ENCODE data around the gene PHF13. TPM values are rescaled to one million over a fixed set of nuclear protein-coding genes. Genes with fewer than 3 reads are reported as not detected.

PHF13 gene
- total RNA-seq, 2 experiments from 2014 or later: 15.4 to 17.2 TPM

DNA sequence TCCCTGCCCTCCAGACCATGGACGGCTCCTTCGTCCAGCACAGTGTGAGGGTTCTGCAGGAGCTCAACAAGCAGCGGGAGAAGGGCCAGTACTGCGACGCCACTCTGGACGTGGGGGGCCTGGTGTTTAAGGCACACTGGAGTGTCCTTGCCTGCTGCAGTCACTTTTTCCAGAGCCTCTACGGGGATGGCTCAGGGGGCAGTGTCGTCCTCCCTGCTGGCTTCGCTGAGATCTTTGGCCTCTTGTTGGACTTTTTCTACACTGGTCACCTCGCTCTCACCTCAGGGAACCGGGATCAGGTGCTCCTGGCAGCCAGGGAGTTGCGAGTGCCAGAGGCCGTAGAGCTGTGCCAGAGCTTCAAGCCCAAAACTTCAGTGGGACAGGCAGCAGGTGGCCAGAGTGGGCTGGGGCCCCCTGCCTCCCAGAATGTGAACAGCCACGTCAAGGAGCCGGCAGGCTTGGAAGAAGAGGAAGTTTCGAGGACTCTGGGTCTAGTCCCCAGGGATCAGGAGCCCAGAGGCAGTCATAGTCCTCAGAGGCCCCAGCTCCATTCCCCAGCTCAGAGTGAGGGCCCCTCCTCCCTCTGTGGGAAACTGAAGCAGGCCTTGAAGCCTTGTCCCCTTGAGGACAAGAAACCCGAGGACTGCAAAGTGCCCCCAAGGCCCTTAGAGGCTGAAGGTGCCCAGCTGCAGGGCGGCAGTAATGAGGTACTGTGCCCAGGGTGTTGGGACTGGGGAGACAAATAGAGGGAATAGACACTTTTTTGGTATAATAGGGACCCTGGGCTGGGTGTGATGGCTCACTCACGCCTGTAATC, 32.7 kb upstream of the PHF13 start:
- Mint-ChIP-seq H3K27me3 (no peaks in the 10 kb centered on the region), H3K36me3 (ENCODE audit: low read depth) (peaks cover 5% of the 10 kb centered on the region), H3K4me1 (peaks cover 41% of the 10 kb centered on the region), H3K9me3 (no peaks in the 10 kb centered on the region), H3K27ac (peak overlapping the region; percentile 85), H3K4me3 (peak overlapping the region; percentile 83)
- peak; percentile 27 for DNase-seq
- ChIA-PET POLR2A (interaction anchor here (0.7 to 6.2 kb wide), 11 partner anchors 8 to 204 kb away, joined by 3 to 94 read pairs (median 4); partner anchors contain the start of genes KLHL21, NOL9, PHF13 and TAS1R1), CTCF (interaction anchor here (0.7 to 2.4 kb wide), 12 partner anchors 20 to 143 kb away, joined by 3 to 11 read pairs (median 4); partner anchors contain the start of genes DNAJC11, KLHL21, NOL9 and PLEKHG5)

DNA sequence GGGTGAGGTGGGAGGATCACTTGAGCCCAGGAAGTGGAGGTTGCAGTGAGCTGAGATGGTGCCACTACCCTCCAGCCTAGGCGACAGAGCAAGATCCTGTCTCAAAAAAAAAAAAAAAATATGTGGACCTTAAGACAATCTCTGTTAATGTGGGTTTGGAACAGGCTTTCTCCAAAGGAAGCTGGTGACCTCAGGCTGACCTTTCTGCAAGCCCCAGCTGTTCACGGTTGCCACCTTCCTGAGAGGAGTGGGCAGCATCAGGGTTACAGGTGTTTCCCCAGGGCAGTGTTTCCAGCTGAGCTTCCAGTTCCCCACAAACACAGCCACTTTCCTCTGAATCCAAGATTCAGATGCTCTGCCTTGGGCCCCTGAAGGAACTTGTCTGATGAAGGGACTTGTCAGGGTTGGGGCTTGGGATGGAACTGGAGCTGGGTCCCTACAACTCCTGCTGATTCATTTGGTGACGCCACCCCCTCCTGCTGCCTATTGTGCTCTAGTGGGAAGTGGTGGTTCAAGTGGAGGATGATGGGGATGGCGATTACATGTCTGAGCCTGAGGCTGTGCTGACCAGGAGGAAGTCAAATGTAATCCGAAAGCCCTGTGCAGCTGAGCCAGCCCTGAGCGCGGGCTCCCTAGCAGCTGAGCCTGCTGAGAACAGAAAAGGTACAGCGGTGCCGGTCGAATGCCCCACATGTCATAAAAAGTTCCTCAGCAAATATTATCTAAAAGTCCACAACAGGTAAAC, 31.8 kb upstream of the PHF13 start:
- Mint-ChIP-seq H3K4me3 (peak overlapping the region; percentile 83), H3K27ac (peak overlapping the region; percentile 52), H3K4me1 (peaks cover 41% of the 10 kb centered on the region), H3K27me3 (no peaks in the 10 kb centered on the region), H3K9me3 (no peaks in the 10 kb centered on the region), H3K36me3 (ENCODE audit: low read depth) (peaks cover 5% of the 10 kb centered on the region)
- CTCF ChIA-PET: interaction anchor here (0.6 to 2.4 kb wide), 7 partner anchors 19 to 238 kb away, joined by 3 to 7 read pairs (median 4); partner anchors contain the start of gene NOL9
- no peak for DNase-seq
- POLR2A ChIA-PET: interaction anchor here (1.0 to 6.2 kb wide), 5 partner anchors 10 to 32 kb away, joined by 3 to 94 read pairs (median 10); partner anchors contain the start of genes KLHL21, NOL9, PHF13 and TAS1R1

GRCh38 chr1:6582370-6582769, 31.2 kb upstream of the PHF13 start:
- H3K36me3 Mint-ChIP-seq (ENCODE audit: low read depth): peaks cover 5% of the 10 kb centered on the region
- ChIA-PET POLR2A (interaction anchor here (0.9 to 6.2 kb wide), 4 partner anchors 9 to 28 kb away, joined by 4 to 94 read pairs (median 23); partner anchors contain the start of genes KLHL21, NOL9 and TAS1R1), CTCF (interaction anchor here (1.0 to 2.4 kb wide), 2 partner anchors 18 to 19 kb away, joined by 4 to 7 read pairs; no protein-coding TSS in a partner anchor)
- peak overlapping the region; percentile 21 for H3K4me3 Mint-ChIP-seq
- peak overlapping the region; percentile 5 for H3K27ac Mint-ChIP-seq
- no peaks in the 10 kb centered on the region for H3K9me3 Mint-ChIP-seq
- no peak for DNase-seq
- H3K27me3 Mint-ChIP-seq: no peaks in the 10 kb centered on the region
- H3K4me1 Mint-ChIP-seq: peaks cover 42% of the 10 kb centered on the region

DNA sequence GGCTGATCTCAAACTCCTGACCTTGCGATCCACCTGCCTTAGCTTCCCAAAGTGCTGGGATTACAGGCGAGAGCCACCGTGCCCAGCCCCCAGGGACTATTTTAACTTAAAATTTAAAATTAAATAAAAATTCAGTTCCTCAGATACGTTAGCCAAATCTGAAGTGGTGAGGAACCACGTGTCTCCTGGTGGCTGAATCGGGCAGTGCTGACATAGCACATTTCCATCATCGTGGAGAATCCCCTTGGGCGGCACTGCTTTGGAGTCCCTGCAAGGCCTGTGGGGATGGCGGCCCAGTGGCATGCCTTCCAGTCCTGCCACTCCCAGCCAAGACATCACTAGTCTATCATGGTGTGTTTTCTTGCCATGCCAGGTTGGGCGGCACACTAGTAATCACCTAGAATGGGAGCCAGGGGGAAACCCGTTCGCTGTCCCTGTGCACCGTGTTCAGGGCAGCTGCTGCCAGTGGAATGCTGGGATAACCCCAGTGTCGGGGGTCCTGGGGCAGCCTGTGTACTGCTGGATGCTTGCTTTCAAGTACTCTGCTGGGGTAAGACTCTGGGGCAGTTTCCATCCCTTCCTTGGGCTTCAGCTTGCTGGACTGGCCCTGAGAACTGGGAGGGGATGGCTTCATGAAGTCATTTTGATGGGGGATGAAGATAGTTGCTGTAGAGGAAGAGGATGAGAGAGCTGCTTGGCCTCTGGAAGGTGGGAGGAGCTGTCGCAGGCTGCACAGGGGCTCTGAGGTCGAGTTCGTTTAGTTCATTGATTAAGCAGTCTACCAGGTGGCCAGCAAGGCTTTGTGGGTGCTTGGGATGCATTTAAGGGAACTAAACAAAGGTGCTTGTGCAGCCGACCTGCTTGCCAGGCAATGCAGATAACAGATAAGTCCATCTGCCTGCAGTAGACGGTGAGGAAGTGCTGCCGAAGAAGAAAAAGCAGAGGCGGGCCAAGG, 29.1 kb upstream of the PHF13 start:
- Mint-ChIP-seq H3K27ac (no peak overlapping the region), H3K27me3 (no peaks in the 10 kb centered on the region), H3K9me3 (no peaks in the 10 kb centered on the region), H3K4me3 (no peak overlapping the region), H3K4me1 (peaks cover 39% of the 10 kb centered on the region), H3K36me3 (ENCODE audit: low read depth) (peaks cover 13% of the 10 kb centered on the region)
- ChIA-PET POLR2A (no interaction called here), CTCF (interaction anchor here (0.6 to 1.1 kb wide), 2 partner anchors 19 to 94 kb away, joined by 5 read pairs; no protein-coding TSS in a partner anchor)
- no peak for DNase-seq

DNA sequence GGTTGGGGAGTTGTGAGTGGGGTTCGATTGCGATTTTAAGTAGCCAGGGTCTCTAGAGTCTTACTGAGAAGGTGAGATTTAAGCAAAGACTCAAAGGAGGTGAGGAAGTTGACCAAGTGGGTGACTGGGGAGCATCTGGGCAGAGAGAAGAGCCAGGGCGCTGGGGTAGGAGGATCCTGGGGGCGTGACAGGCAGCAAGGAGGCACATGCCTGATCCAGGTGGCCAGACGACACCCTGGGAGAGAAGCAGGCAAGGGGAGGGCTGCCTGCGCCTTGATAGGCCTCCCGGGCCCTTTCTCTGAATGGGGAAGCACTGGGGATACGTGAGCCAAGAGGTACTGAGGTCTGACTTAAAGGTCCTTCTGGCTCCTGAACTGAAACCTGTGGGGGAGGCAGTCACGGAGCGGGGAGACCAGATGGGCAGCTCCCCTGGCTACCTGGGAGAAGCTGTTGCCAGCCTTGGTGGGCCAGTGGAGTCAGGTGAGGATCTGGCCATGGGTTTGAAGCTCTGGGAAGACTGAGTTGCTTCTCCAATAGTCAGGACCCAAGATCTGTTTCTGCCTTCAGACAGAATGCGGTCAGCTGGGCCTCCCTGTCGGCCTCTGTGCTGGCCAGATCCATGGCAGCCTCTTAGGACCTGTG, 28.3 kb upstream of the PHF13 start:
- peaks cover 34% of the 10 kb centered on the region for H3K4me1 Mint-ChIP-seq
- H3K27me3 Mint-ChIP-seq: no peaks in the 10 kb centered on the region
- ChIA-PET CTCF (no interaction called here), POLR2A (interaction anchor here (1.2 kb wide), 1 partner anchor 18 kb away, joined by 5 read pairs; the partner anchor contains the start of gene KLHL21)
- H3K9me3 Mint-ChIP-seq: no peaks in the 10 kb centered on the region
- no peak for DNase-seq
- H3K4me3 Mint-ChIP-seq: no peak overlapping the region
- H3K36me3 Mint-ChIP-seq (ENCODE audit: low read depth): peaks cover 18% of the 10 kb centered on the region
- H3K27ac Mint-ChIP-seq: no peak overlapping the region

GRCh38 chr1:6585841-6586240, 27.7 kb upstream of the PHF13 start:
- no peak overlapping the region for H3K4me3 Mint-ChIP-seq
- peaks cover 20% of the 10 kb centered on the region for H3K36me3 Mint-ChIP-seq (ENCODE audit: low read depth)
- no peak for DNase-seq
- no peak overlapping the region for H3K27ac Mint-ChIP-seq
- H3K27me3 Mint-ChIP-seq: no peaks in the 10 kb centered on the region
- POLR2A ChIA-PET: interaction anchor here (1.2 to 1.8 kb wide), 2 partner anchors 14 to 17 kb away, joined by 4 to 5 read pairs; partner anchors contain the start of gene KLHL21
- H3K4me1 Mint-ChIP-seq: peaks cover 29% of the 10 kb centered on the region
- H3K9me3 Mint-ChIP-seq: no peaks in the 10 kb centered on the region
- CTCF ChIA-PET: no interaction called here

- Mint-ChIP-seq H3K27ac (no peak overlapping the region), H3K36me3 (ENCODE audit: low read depth) (peaks cover 20% of the 10 kb centered on the region), H3K4me1 (peaks cover 29% of the 10 kb centered on the region), H3K27me3 (no peaks in the 10 kb centered on the region), H3K4me3 (no peak overlapping the region), H3K9me3 (no peaks in the 10 kb centered on the region)
- CTCF ChIA-PET: no interaction called here
- POLR2A ChIA-PET: interaction anchor here (1.2 to 1.8 kb wide), 2 partner anchors 14 to 17 kb away, joined by 4 to 5 read pairs; partner anchors contain the start of gene KLHL21
- DNase-seq: no peak
These were observed 27.1 kb upstream of the PHF13 start for GRCh38 chr1:6586404-6586816.

DNA sequence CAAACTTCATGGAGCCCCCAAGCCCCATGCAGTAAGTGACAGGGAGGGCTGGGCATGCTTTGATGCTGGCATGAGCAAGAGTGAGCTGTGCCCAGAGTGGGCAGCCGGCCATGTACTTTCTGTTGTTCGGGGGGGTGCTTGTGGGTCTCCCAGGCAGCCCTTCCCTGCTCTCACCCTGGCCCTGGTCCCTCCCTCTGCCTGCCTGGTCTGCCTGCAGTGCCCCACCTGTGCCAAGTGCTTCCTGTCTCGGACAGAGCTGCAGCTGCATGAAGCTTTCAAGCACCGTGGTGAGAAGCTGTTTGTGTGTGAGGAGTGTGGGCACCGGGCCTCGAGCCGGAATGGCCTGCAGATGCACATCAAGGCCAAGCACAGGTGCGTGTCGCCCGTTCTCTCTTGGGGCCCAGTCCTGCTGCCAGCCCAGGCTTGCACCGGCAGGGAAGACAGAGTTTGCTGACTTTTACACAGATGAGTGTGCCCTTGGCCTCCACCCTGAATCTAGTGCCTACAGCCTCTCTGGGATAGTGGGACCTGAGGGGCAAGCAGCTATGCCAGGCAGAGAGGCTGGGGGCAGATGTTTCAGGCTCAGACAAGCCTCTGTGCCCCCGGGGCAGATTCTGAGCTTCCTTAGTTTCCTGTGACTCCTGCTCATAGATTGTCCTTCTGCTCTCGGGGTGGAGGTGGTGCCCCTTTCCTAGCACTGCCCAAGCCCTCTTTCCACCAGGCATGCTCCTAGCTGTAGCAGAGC, 26.1 kb upstream of the PHF13 start:
- ChIA-PET POLR2A (interaction anchor here (1.0 to 1.8 kb wide), 2 partner anchors 13 to 52 kb away, joined by 3 to 4 read pairs; no protein-coding TSS in a partner anchor), CTCF (interaction anchor here (0.6 kb wide), 1 partner anchor 67 kb away, joined by 5 read pairs; no protein-coding TSS in a partner anchor)
- H3K9me3 Mint-ChIP-seq: no peaks in the 10 kb centered on the region
- no peak for DNase-seq
- peaks cover 28% of the 10 kb centered on the region for H3K4me1 Mint-ChIP-seq
- H3K27ac Mint-ChIP-seq: peak overlapping the region; percentile 19
- H3K4me3 Mint-ChIP-seq: no peak overlapping the region
- H3K27me3 Mint-ChIP-seq: no peaks in the 10 kb centered on the region
- peaks cover 21% of the 10 kb centered on the region for H3K36me3 Mint-ChIP-seq (ENCODE audit: low read depth)

DNA sequence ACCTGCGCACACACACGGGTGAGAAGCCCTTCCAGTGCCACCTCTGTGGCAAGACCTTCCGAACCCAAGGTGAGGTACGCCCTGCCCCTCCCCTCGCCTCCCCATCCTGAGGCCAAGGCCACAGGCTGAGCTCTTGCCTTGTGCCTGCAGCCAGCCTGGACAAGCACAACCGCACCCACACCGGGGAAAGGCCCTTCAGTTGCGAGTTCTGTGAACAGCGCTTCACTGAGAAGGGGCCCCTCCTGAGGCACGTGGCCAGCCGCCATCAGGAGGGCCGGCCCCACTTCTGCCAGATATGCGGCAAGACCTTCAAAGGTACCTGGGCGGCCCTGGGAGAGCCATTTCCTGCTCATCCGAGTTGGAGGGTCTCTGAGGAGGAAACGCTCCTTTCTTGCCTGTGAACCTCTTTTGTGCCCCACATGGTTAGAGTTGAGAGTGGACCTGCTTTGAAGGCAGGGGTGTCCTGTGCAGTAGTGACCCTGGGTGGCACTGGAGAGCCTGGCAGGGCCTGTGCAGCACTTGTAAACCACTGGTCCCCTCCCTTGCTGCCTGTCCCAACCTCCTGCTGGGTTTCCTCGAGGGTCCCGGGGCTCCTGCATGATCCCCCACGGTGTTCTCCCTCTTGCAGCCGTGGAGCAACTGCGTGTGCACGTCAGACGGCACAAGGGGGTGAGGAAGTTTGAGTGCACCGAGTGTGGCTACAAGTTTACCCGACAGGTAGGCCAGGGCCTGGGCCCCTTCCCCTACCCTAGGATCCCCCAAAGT, 25.2 kb upstream of the PHF13 start:
- Mint-ChIP-seq H3K27ac (no peak overlapping the region), H3K4me1 (peaks cover 29% of the 10 kb centered on the region), H3K4me3 (no peak overlapping the region), H3K9me3 (no peaks in the 10 kb centered on the region), H3K36me3 (ENCODE audit: low read depth) (peaks cover 22% of the 10 kb centered on the region), H3K27me3 (no peaks in the 10 kb centered on the region)
- CTCF ChIA-PET: no interaction called here
- POLR2A ChIA-PET: interaction anchor here (1.1 to 2.4 kb wide), 4 partner anchors 8 to 13 kb away, joined by 4 to 10 read pairs (median 6); partner anchors contain the start of gene ZBTB48
- no peak for DNase-seq

- no peaks in the 10 kb centered on the region for H3K9me3 Mint-ChIP-seq
- POLR2A ChIA-PET: interaction anchor here (1.1 to 2.4 kb wide), 4 partner anchors 9 to 13 kb away, joined by 4 to 10 read pairs (median 6); partner anchors contain the start of gene ZBTB48
These were observed 24.5 kb upstream of the PHF13 start for GRCh38 chr1:6588893-6589520.

More at GRCh38 chr1:6588893-6589520, 24.5 kb upstream of the PHF13 start:
- no peak for DNase-seq
- Mint-ChIP-seq H3K27me3 (no peaks in the 10 kb centered on the region), H3K4me1 (peaks cover 32% of the 10 kb centered on the region), H3K27ac (no peak overlapping the region), H3K4me3 (no peak overlapping the region), H3K36me3 (ENCODE audit: low read depth) (peaks cover 25% of the 10 kb centered on the region)
- CTCF ChIA-PET: interaction anchor here (0.9 kb wide), 1 partner anchor 11 kb away, joined by 4 read pairs; no protein-coding TSS in a partner anchor
